H1 (cell line): ENCODE measurements around the gene HBEGF. TPM values are rescaled to one million over a fixed set of nuclear protein-coding genes. Genes with fewer than 3 reads are reported as not detected.

Experiments
- CBX5 ChIP-seq: fragments of 300-800, 300-1000 bp; sonication (generic); IDR thresholded peaks from 2 replicates; pipeline ENCODE4 v1.7.1; 2016; ENCODE audit warnings: antibody characterized with exemption, low read length, low read depth
- CHD2 ChIP-seq: IDR thresholded peaks from 2 replicates; pipeline ENCODE4 v1.6.1; 2012; ENCODE audit warnings: low read length, improper control_type of control experiment
- EGR1 ChIP-seq: IDR thresholded peaks from 2 replicates; pipeline ENCODE4 v1.6.1; 2011; ENCODE audit warnings: low read depth, low read length, borderline replicate concordance
- TBP ChIP-seq: IDR thresholded peaks from 2 replicates; pipeline ENCODE4 v1.6.1; 2011; ENCODE audit warnings: low read depth, low read length, improper control_type of control experiment
- polyA plus RNA-seq, 7 experiments: library from polyadenylated mRNA; depleted of rRNA in 3 of 7; stranded (reverse) in 5 of 7; unstranded in 2 of 7; fragments of >200 nt in 5 of 7; fragments of 200-250 nt in 2 of 7; gene quantifications; 1 replicate in 5 of 7; 2 replicates in 1 of 7; 4 replicates in 1 of 7; pipeline versions ENCODE4 v1.2.1 to v1.2.3, GENCODE V29; 2011 to 2013; ENCODE audit warnings: missing spikeins in 2 of 7, mixed read lengths in 2 of 7
- total RNA-seq: library from RNA; stranded (reverse); fragmentation: NEBNext Ultra II Directional; extraction: Animal tissue kit (Norgen Biotek cat#: 25700); gene quantifications from 2 replicates; pipeline ENCODE4 v1.2.1, GENCODE V29; 2021
- TF ChIP-seq, protein P1 (sequence below): fragments of 300-600 bp; sonication (generic); IDR thresholded peaks from 2 replicates; pipeline ENCODE4 v1.7.1; 2012; ENCODE audit warnings: low read length, moderate library complexity, mild to moderate bottlenecking, inconsistent platforms; ENCODE audit not compliant: insufficient replicate concordance
- TF ChIP-seq, protein P2 (sequence below): IDR thresholded peaks from 2 replicates; pipeline ENCODE4 v1.6.1; 2011; ENCODE audit warnings: low read depth, mild to moderate bottlenecking, low read length; ENCODE audit not compliant: insufficient read depth

Gene HBEGF
- total and polyA plus RNA-seq, 2 of the 8 experiments (the other 6 are each of a cell fraction or from before 2014, with no cell fraction given), result 2.4 to 2.5 TPM

DNA sequence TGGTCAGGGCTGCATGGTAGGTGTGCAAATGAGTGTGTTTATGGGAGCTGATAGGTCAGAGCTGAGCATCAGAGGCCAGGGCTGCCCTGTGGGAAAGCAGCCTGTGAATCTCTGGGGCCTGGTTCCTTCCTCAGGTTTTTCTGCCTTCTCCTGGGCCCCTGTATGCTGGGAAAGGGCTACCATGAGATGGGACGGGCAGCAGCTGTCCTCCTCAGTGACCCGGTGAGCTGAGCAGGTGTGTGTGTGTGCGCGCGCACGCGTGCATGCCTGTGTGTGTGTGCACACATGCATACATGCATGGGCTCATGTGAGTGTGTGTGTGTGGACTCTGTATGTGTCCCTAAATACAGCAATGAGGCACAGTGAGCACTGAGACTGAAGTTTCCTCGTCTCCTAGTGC, 15.9 kb upstream of the HBEGF start (continued):
- TF ChIP-seq, protein P1, sequence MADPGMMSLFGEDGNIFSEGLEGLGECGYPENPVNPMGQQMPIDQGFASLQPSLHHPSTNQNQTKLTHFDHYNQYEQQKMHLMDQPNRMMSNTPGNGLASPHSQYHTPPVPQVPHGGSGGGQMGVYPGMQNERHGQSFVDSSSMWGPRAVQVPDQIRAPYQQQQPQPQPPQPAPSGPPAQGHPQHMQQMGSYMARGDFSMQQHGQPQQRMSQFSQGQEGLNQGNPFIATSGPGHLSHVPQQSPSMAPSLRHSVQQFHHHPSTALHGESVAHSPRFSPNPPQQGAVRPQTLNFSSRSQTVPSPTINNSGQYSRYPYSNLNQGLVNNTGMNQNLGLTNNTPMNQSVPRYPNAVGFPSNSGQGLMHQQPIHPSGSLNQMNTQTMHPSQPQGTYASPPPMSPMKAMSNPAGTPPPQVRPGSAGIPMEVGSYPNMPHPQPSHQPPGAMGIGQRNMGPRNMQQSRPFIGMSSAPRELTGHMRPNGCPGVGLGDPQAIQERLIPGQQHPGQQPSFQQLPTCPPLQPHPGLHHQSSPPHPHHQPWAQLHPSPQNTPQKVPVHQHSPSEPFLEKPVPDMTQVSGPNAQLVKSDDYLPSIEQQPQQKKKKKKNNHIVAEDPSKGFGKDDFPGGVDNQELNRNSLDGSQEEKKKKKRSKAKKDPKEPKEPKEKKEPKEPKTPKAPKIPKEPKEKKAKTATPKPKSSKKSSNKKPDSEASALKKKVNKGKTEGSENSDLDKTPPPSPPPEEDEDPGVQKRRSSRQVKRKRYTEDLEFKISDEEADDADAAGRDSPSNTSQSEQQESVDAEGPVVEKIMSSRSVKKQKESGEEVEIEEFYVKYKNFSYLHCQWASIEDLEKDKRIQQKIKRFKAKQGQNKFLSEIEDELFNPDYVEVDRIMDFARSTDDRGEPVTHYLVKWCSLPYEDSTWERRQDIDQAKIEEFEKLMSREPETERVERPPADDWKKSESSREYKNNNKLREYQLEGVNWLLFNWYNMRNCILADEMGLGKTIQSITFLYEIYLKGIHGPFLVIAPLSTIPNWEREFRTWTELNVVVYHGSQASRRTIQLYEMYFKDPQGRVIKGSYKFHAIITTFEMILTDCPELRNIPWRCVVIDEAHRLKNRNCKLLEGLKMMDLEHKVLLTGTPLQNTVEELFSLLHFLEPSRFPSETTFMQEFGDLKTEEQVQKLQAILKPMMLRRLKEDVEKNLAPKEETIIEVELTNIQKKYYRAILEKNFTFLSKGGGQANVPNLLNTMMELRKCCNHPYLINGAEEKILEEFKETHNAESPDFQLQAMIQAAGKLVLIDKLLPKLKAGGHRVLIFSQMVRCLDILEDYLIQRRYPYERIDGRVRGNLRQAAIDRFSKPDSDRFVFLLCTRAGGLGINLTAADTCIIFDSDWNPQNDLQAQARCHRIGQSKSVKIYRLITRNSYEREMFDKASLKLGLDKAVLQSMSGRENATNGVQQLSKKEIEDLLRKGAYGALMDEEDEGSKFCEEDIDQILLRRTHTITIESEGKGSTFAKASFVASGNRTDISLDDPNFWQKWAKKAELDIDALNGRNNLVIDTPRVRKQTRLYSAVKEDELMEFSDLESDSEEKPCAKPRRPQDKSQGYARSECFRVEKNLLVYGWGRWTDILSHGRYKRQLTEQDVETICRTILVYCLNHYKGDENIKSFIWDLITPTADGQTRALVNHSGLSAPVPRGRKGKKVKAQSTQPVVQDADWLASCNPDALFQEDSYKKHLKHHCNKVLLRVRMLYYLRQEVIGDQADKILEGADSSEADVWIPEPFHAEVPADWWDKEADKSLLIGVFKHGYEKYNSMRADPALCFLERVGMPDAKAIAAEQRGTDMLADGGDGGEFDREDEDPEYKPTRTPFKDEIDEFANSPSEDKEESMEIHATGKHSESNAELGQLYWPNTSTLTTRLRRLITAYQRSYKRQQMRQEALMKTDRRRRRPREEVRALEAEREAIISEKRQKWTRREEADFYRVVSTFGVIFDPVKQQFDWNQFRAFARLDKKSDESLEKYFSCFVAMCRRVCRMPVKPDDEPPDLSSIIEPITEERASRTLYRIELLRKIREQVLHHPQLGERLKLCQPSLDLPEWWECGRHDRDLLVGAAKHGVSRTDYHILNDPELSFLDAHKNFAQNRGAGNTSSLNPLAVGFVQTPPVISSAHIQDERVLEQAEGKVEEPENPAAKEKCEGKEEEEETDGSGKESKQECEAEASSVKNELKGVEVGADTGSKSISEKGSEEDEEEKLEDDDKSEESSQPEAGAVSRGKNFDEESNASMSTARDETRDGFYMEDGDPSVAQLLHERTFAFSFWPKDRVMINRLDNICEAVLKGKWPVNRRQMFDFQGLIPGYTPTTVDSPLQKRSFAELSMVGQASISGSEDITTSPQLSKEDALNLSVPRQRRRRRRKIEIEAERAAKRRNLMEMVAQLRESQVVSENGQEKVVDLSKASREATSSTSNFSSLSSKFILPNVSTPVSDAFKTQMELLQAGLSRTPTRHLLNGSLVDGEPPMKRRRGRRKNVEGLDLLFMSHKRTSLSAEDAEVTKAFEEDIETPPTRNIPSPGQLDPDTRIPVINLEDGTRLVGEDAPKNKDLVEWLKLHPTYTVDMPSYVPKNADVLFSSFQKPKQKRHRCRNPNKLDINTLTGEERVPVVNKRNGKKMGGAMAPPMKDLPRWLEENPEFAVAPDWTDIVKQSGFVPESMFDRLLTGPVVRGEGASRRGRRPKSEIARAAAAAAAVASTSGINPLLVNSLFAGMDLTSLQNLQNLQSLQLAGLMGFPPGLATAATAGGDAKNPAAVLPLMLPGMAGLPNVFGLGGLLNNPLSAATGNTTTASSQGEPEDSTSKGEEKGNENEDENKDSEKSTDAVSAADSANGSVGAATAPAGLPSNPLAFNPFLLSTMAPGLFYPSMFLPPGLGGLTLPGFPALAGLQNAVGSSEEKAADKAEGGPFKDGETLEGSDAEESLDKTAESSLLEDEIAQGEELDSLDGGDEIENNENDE, result no peak
- TF ChIP-seq CHD2 (no peak), EGR1 (no peak), TBP (no peak), CBX5 (no peak)
- TF ChIP-seq, protein P2, sequence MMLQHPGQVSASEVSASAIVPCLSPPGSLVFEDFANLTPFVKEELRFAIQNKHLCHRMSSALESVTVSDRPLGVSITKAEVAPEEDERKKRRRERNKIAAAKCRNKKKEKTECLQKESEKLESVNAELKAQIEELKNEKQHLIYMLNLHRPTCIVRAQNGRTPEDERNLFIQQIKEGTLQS, result no peak
